ENCODE data around the gene AGPAT4.

DNA sequence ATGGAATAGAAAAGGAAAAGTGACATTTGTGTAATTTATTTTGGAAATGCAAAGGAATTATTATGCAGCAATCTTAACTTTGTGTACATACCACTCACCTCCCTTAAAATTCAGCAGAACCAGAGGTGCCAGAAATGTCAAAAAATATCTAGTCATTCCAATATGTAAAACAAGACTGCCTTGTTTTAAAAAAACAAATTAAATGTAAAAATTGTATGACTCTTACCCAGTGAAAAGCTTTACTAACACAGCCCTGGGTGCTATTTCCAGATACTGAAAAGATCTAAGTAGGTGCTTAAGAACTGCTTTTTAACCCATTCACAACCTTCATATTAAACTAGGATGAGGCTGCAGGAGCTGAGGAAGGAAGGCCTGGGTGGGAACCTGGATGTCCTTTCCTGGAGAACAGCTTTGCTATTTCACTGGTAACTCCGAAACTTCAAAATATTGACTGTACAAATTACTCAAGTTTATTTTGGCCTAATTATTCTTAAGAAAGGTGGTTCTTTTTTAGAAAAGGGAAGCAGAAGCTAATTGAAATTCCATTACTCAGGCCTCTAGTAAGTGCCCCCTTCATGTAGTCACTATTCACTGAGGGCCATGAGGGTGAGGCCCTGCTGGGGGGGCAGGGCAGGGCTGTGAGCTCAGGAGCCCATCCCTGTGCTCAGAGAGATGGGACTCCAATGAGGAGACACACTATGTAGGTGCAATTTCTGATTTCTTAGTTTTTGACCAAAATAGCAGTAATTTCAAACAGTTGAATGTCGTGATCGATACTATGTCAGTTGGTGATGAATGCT lies 142.7 kb downstream of the AGPAT4 start:
- TF ChIP-seq, protein P1, sequence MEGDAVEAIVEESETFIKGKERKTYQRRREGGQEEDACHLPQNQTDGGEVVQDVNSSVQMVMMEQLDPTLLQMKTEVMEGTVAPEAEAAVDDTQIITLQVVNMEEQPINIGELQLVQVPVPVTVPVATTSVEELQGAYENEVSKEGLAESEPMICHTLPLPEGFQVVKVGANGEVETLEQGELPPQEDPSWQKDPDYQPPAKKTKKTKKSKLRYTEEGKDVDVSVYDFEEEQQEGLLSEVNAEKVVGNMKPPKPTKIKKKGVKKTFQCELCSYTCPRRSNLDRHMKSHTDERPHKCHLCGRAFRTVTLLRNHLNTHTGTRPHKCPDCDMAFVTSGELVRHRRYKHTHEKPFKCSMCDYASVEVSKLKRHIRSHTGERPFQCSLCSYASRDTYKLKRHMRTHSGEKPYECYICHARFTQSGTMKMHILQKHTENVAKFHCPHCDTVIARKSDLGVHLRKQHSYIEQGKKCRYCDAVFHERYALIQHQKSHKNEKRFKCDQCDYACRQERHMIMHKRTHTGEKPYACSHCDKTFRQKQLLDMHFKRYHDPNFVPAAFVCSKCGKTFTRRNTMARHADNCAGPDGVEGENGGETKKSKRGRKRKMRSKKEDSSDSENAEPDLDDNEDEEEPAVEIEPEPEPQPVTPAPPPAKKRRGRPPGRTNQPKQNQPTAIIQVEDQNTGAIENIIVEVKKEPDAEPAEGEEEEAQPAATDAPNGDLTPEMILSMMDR (IDR thresholded peaks at IDR 0.05 in 2 of 3, conservative IDR thresholded peaks at IDR 0.05 in 1 of 3; ENCODE audit: borderline replicate concordance in 1 of 3, insufficient read depth in 1 of 3, low read depth in 2 of 3, low read length in 2 of 3) = no peak
- TF ChIP-seq EZH2phosphoT487 (IDR thresholded peaks at IDR 0.05; ENCODE audit: borderline replicate concordance) = no peak

All from HCT116 (cell line).